H9 (cell line): ENCODE results near the gene PTPRK. TPM values are rescaled to one million over a fixed set of nuclear protein-coding genes. Genes with fewer than 3 reads are reported as not detected.

Source experiments
- DNase-seq: peaks from one replicate; pipeline ENCODE4 v3.0.0-alpha.2; 2017
- H2AFZ ChIP-seq: one replicate; pipeline ENCODE4 v1.6.1; 2013; ENCODE audit warnings: mild to moderate bottlenecking, low read length, control low read depth, moderate library complexity
- H2AK5ac ChIP-seq: 2 replicates; pipeline ENCODE4 v1.6.1; 2013; ENCODE audit warnings: low read length, control low read depth, mixed read lengths; ENCODE audit not compliant: insufficient read length
- H2BK120ac ChIP-seq: one replicate; pipeline ENCODE4 v1.6.1; 2013; ENCODE audit warnings: low read depth, mild to moderate bottlenecking, low read length, control low read depth, inconsistent platforms; ENCODE audit not compliant: poor library complexity, severe bottlenecking
- H2BK12ac ChIP-seq: 2 replicates; pipeline ENCODE4 v1.6.1; 2013; ENCODE audit warnings: low read length, control low read depth, mixed read lengths, low read depth; ENCODE audit not compliant: insufficient read length
- H2BK15ac ChIP-seq: 2 replicates; pipeline ENCODE4 v1.6.1; 2013; ENCODE audit warnings: low read depth, low read length, control low read depth
- H2BK20ac ChIP-seq: one replicate; pipeline ENCODE4 v1.6.1; 2013; ENCODE audit warnings: low read depth, mild to moderate bottlenecking, low read length, control low read depth, inconsistent platforms; ENCODE audit not compliant: poor library complexity, severe bottlenecking
- H2BK5ac ChIP-seq: 2 replicates; pipeline ENCODE4 v1.6.1; 2013; ENCODE audit warnings: low read length, control low read depth, mixed read lengths; ENCODE audit not compliant: insufficient read length
- H3K14ac ChIP-seq: 2 replicates; pipeline ENCODE4 v1.6.1; 2013; ENCODE audit warnings: low read length, control low read depth; ENCODE audit not compliant: insufficient read depth
- H3K18ac ChIP-seq: 2 replicates; pipeline ENCODE4 v1.6.1; 2013; ENCODE audit warnings: low read depth, mild to moderate bottlenecking, mixed read lengths, low read length, control low read depth; ENCODE audit not compliant: insufficient read length
- H3K23ac ChIP-seq: 2 replicates; pipeline ENCODE4 v1.6.1; 2013; ENCODE audit warnings: low read length, control low read depth, mixed read lengths, low read depth; ENCODE audit not compliant: insufficient read length
- H3K23me2 ChIP-seq: 2 replicates; pipeline ENCODE4 v1.6.1; 2013; ENCODE audit warnings: low read depth, mild to moderate bottlenecking, mixed read lengths, low read length, control low read depth; ENCODE audit not compliant: insufficient read length, poor library complexity, severe bottlenecking
- H3K27ac ChIP-seq: 2 replicates; pipeline ENCODE4 v1.5.1; 2013; ENCODE audit warnings: low read length, control low read depth, mixed read lengths, low read depth; ENCODE audit not compliant: insufficient read length
- H3K27me3 ChIP-seq: 2 replicates; pipeline ENCODE4 v1.6.1; 2013; ENCODE audit warnings: low read length, control low read depth, inconsistent platforms; ENCODE audit not compliant: insufficient read depth
- H3K4ac ChIP-seq: 2 replicates; pipeline ENCODE4 v1.6.1; 2013; ENCODE audit warnings: low read depth, mild to moderate bottlenecking, control low read depth, inconsistent platforms, low read length, moderate library complexity
- H3K4me1 ChIP-seq: 2 replicates; pipeline ENCODE4 v1.6.1; 2013; ENCODE audit warnings: low read length, control low read depth, inconsistent platforms; ENCODE audit not compliant: insufficient read depth
- H3K4me2 ChIP-seq: 2 replicates; pipeline ENCODE4 v1.6.1; 2013; ENCODE audit warnings: low read length, control low read depth, mixed read lengths; ENCODE audit not compliant: insufficient read length, insufficient read depth
- H3K56ac ChIP-seq: 2 replicates; pipeline ENCODE4 v1.6.1; 2013; ENCODE audit warnings: low read depth, mild to moderate bottlenecking, mixed read lengths, low read length, control low read depth; ENCODE audit not compliant: insufficient read length
- H3K79me1 ChIP-seq: 2 replicates; pipeline ENCODE4 v1.6.1; 2013; ENCODE audit warnings: low read depth, mild to moderate bottlenecking, moderate library complexity, low read length, control low read depth, inconsistent platforms; ENCODE audit not compliant: insufficient read depth, poor library complexity, severe bottlenecking
- H3K79me2 ChIP-seq: 2 replicates; pipeline ENCODE4 v1.6.1; 2013; ENCODE audit warnings: low read length, control low read depth, inconsistent platforms; ENCODE audit not compliant: insufficient read depth
- H3K9ac ChIP-seq: 2 replicates; pipeline ENCODE4 v1.6.1; 2013; ENCODE audit warnings: low read length, control low read depth, mixed read lengths; ENCODE audit not compliant: insufficient read length; ENCODE audit errors: extremely low read depth
- H3K9me3 ChIP-seq: one replicate; pipeline ENCODE4 v1.6.1; 2013; ENCODE audit warnings: low read depth, low read length, inconsistent platforms; ENCODE audit not compliant: control insufficient read depth
- H3T11ph ChIP-seq: one replicate; pipeline ENCODE4 v1.6.1; 2013; ENCODE audit warnings: mild to moderate bottlenecking, low read length, control low read depth, inconsistent platforms
- H4K20me1 ChIP-seq: one replicate; pipeline ENCODE4 v1.6.1; 2013; ENCODE audit not compliant: control insufficient read depth, insufficient read length, insufficient read depth
- H4K5ac ChIP-seq: 2 replicates; pipeline ENCODE4 v1.6.1; 2013; ENCODE audit warnings: low read depth, mild to moderate bottlenecking, mixed read lengths, low read length, control low read depth; ENCODE audit not compliant: insufficient read length
- H4K8ac ChIP-seq: replicated peaks from 2 replicates; pipeline ENCODE4 v1.6.1; 2013; ENCODE audit warnings: low read length, control low read depth, mixed read lengths, low read depth; ENCODE audit not compliant: insufficient read length
- H4K91ac ChIP-seq: 2 replicates; pipeline ENCODE4 v1.6.1; 2013; ENCODE audit warnings: low read depth, mild to moderate bottlenecking, moderate library complexity, mixed read lengths, low read length, control low read depth; ENCODE audit not compliant: insufficient read length
- H3K27ac Mint-ChIP-seq, 3 experiments: 2 replicates in 2 of 3; 3 replicates in 1 of 3; pipeline ENCODE4 v1.8.0; 2020 to 2021; ENCODE audit warnings: mixed read lengths in 3 of 3, mild to moderate bottlenecking in 1 of 3, moderate library complexity in 1 of 3
- H3K27me3 Mint-ChIP-seq: 2 replicates; pipeline ENCODE4 v1.8.0; 2021; ENCODE audit warnings: low read depth, mild to moderate bottlenecking, moderate library complexity, mixed read lengths
- H3K36me3 Mint-ChIP-seq, 3 experiments: 2 replicates in 2 of 3; 3 replicates in 1 of 3; pipeline ENCODE4 v1.8.0; 2020 to 2021; ENCODE audit warnings: low read depth in 3 of 3, mixed read lengths in 3 of 3; ENCODE audit not compliant: insufficient read depth in 1 of 3
- H3K4me1 Mint-ChIP-seq, 2 experiments: 2 replicates each; pipeline ENCODE4 v1.8.0; 2020; ENCODE audit warnings: mixed read lengths in 2 of 2
- H3K4me3 Mint-ChIP-seq, 2 experiments: 2 replicates in 1 of 2; 3 replicates in 1 of 2; pipeline ENCODE4 v1.8.0; 2020 to 2021; ENCODE audit warnings: mild to moderate bottlenecking in 2 of 2, mixed read lengths in 2 of 2, moderate library complexity in 1 of 2
- H3K9me3 Mint-ChIP-seq, 2 experiments: 2 replicates in 1 of 2; 3 replicates in 1 of 2; pipeline ENCODE4 v1.8.0; 2020; ENCODE audit warnings: mild to moderate bottlenecking in 2 of 2, mixed read lengths in 2 of 2, moderate library complexity in 1 of 2
- CTCF ChIP-seq: fragments of 200-600 bp; sonication (generic); conservative IDR thresholded peaks from 3 replicates; pipeline ENCODE4 v1.8.0; 2021; ENCODE audit warnings: antibody characterized with exemption, mild to moderate bottlenecking
- WGBS: extraction: QIAGEN DNeasy Blood & Tissue Kit; methylation state at CpG from one replicate; pipeline ENCODE4 v1.1.7; 2013; ENCODE audit warnings: missing lambda C conversion rate, low lambda C conversion rate, mixed read lengths; ENCODE audit not compliant: insufficient read length; ENCODE audit errors: extremely low coverage; 5-methylcytosine and 5-hydroxymethylcytosine counted together
- total RNA-seq: library from RNA; stranded (reverse); gene quantifications from 2 replicates; pipeline ENCODE4 v1.2.1, GENCODE V29; 2021

PTPRK gene
- total RNA-seq, 1 experiment from 2014 or later: 47.9 TPM

DNA sequence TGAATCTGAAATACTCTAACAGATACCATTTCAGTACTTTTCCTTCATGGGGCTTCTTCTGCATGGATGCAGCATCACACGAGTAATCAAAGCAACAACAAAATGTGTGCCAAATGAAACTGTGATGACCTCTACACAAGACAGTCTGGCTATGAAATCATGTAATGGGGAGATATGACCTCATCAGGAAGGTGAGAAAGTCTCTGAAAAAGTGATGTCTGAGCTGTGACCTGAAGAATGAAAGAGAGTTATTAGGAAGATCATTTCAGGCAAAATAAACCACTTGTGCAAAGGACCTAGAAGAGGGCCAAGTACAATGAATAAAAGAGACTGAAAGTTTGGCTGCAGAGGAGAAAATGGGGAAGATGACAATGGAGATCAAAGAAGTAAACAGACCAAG is 182.8 kb downstream of the PTPRK start:
- Mint-ChIP-seq H3K4me1 (peaks cover 13 to 14% of the 10 kb centered on the region in 2 experiments), H3K27me3 (no peaks in the 10 kb centered on the region), H3K4me3 (no peak overlapping the region), H3K36me3 (no peaks in the 10 kb centered on the region), H3K9me3 (no peaks in the 10 kb centered on the region), H3K27ac (0 out of 7 replicates have a peak overlapping the region, but pooled peaks of 1 of the 3 experiments have one; percentile 0)
- H3T11ph ChIP-seq: no peak overlapping the region
- H3K9me3 ChIP-seq: no peaks in the 10 kb centered on the region
- H3K56ac ChIP-seq: no peak overlapping the region
- no peak overlapping the region for H2AFZ ChIP-seq
- H4K8ac ChIP-seq: no peak overlapping the region
- H2BK20ac ChIP-seq: no peak overlapping the region
- H4K91ac ChIP-seq: no peak overlapping the region
- no peak overlapping the region for H3K18ac ChIP-seq
- H3K4me1 ChIP-seq: no peaks in the 10 kb centered on the region
- no peak for DNase-seq
- no peaks in the 10 kb centered on the region for H3K27me3 ChIP-seq
- no peak overlapping the region for H3K23ac ChIP-seq
- H3K14ac ChIP-seq: no peak overlapping the region
- no peaks in the 10 kb centered on the region for H3K79me2 ChIP-seq
- H3K4me2 ChIP-seq: no peak overlapping the region
- H3K23me2 ChIP-seq: no peaks in the 10 kb centered on the region
- H2BK15ac ChIP-seq: no peak overlapping the region
- H2BK12ac ChIP-seq: no peak overlapping the region
- TF ChIP-seq CTCF: no peak
- no peak overlapping the region for H3K4ac ChIP-seq
- H3K79me1 ChIP-seq: peaks cover 3% of the 10 kb centered on the region
- H3K9ac ChIP-seq: no peak overlapping the region
- H2BK5ac ChIP-seq: no peak overlapping the region
- no CpG with 5 or more reads among the region's 1 CpG for WGBS
- H3K27ac ChIP-seq: no peak overlapping the region
- H4K20me1 ChIP-seq: no peaks in the 10 kb centered on the region
- H2AK5ac ChIP-seq: no peak overlapping the region
- no peak overlapping the region for H4K5ac ChIP-seq
- no peak overlapping the region for H2BK120ac ChIP-seq
